Fibroblast of lung (primary cell): ENCODE results near the gene CFAP53. TPM values are rescaled to one million over a fixed set of nuclear protein-coding genes. Genes with fewer than 3 reads are reported as not detected.

Experiments used
- DNase-seq, 2 donors: peaks; one replicate each; pipeline versions ENCODE4 v3.0.0 to v3.0.0-alpha.2; 2010; ENCODE audit warnings: low read depth in 2 of 2
- H2AFZ ChIP-seq: 2 replicates; pipeline ENCODE4 v1.5.1; 2012; ENCODE audit warnings: low read length, control low read depth, inconsistent platforms
- H3K27ac ChIP-seq: 2 replicates; pipeline ENCODE4 v1.5.1; 2011; ENCODE audit warnings: low read length, control low read depth; ENCODE audit not compliant: insufficient read depth
- H3K27me3 ChIP-seq: 2 replicates; pipeline ENCODE4 v1.5.1; 2011; ENCODE audit warnings: mild to moderate bottlenecking, low read length; ENCODE audit not compliant: control insufficient read depth, insufficient read depth
- H3K36me3 ChIP-seq: 2 replicates; pipeline ENCODE4 v1.5.1; 2011; ENCODE audit warnings: low read length; ENCODE audit not compliant: control insufficient read depth, insufficient read depth
- H3K4me1 ChIP-seq: 2 replicates; pipeline ENCODE4 v1.5.1; 2011; ENCODE audit warnings: low read length; ENCODE audit not compliant: control insufficient read depth, insufficient read depth; ENCODE audit errors: extremely low read depth
- H3K4me2 ChIP-seq: 2 replicates; pipeline ENCODE4 v1.5.1; 2011; ENCODE audit warnings: low read length, control low read depth; ENCODE audit not compliant: insufficient read depth; ENCODE audit errors: extremely low read depth
- H3K4me3 ChIP-seq, 4 experiments: fragments of 200-600 bp in 1 of 4; sonication (generic) in 1 of 4; replicated peaks in 1 of 4; 2 replicates each; pipeline ENCODE4 v1.5.1; 2011 to 2016; ENCODE audit warnings: low read length in 4 of 4, low read depth in 3 of 4, mild to moderate bottlenecking in 3 of 4, control low read depth in 2 of 4, inconsistent platforms in 1 of 4, mixed read lengths in 1 of 4; ENCODE audit not compliant: insufficient read depth in 1 of 4; ENCODE audit errors: control extremely low read depth in 1 of 4
- H3K79me2 ChIP-seq: 2 replicates; pipeline ENCODE4 v1.5.1; 2012; ENCODE audit warnings: mild to moderate bottlenecking, low read length, inconsistent platforms; ENCODE audit not compliant: control insufficient read depth, insufficient read depth
- H3K9ac ChIP-seq: 2 replicates; pipeline ENCODE4 v1.5.1; 2011; ENCODE audit warnings: mild to moderate bottlenecking, low read length, control low read depth; ENCODE audit not compliant: insufficient read depth
- H3K9me3 ChIP-seq: 2 replicates; pipeline ENCODE4 v1.5.1; 2012; ENCODE audit warnings: low read depth, low read length; ENCODE audit not compliant: control insufficient read depth, insufficient read depth
- H4K20me1 ChIP-seq: 2 replicates; pipeline ENCODE4 v1.5.1; 2011; ENCODE audit warnings: low read length; ENCODE audit not compliant: control insufficient read depth, insufficient read depth; ENCODE audit errors: extremely low read depth
- EZH2 ChIP-seq: IDR thresholded peaks from 2 replicates; pipeline ENCODE4 v1.5.1; 2012; ENCODE audit warnings: low read length, control low read depth, mild to moderate bottlenecking; ENCODE audit errors: missing control alignments
- polyA plus RNA-seq, 2 donors: library from polyadenylated mRNA; depleted of rRNA in 1 of 2; stranded (reverse) in 1 of 2; unstranded in 1 of 2; fragments of >200 nt; gene quantifications; 2 replicates each; pipeline ENCODE4 v1.2.1, GENCODE V29; 2011 to 2012; ENCODE audit warnings: missing spikeins in 1 of 2
- total RNA-seq: library from RNA; depleted of rRNA; stranded (reverse); fragments of >200 nt; gene quantifications from 2 replicates; pipeline ENCODE4 v1.2.1, GENCODE V29; 2014
- TF ChIP-seq, protein P1 (sequence below), 2 donors: IDR thresholded peaks in 1 of 2; conservative IDR thresholded peaks in 1 of 2; 1 replicate in 1 of 2; 2 replicates in 1 of 2; pipeline ENCODE4 v1.5.1; 2011 to 2012; ENCODE audit warnings: low read length in 2 of 2, control low read depth in 1 of 2, inconsistent platforms in 1 of 2, low read depth in 1 of 2, mild to moderate bottlenecking in 1 of 2

CFAP53 gene
- total and polyA plus RNA-seq, 2 donors (not counting 1 experiment from before 2014, with no cell fraction given), result 0.11 to 0.99 TPM

DNA sequence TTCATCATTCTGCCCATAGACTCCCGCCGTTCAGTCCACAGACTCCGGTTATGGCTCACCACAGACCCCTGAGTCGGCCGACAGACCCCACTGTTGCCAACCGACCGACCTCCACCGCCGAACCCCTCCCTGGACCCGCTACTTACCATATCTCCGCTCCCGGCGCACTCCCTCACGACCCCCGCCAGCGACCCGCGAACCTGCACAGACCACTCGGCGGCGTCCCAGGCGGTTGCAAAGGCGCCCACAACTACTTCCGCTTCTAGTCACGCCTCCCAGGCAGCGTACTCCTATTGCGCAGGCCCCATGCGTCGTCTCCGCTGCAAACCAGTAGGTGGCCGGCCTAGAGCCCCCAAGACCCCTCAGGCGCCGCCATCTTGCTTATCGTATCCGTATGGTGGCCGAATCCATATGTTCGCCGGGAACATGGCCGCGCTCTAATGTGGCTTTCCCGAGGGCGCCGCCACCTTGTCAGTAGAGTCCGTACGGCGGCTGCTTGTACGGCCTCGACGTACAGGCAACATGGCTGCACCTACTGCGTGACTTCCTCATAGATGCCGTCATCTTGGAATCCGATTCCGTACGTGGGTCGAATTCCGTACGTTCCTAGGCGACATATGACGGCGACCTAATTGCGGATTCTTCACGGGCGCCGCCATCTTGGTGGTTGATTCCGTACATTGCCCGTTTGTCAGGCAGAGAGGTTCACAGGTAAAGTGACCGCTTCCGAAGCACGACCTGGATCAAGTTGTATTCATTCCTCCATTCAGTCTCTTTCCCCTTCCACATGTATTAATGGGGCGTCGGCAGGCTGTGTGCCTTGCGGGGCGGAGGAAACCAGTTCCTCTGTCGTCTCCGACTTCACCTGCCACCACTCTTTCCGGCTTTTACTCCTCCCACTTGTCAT is 21.4 kb upstream of the CFAP53 start, which contains the start of gene CXXC1:
TSS of gene CXXC1 (minus strand) at position 252 of the 907 bp plus-strand sequence. CDS start at position 149, 103 bp downstream.
- H3K27me3 ChIP-seq, result peaks cover 5% of the 10 kb centered on the region
- H2AFZ ChIP-seq, result peak within 1 kb of the TSS; percentile 97
- peak; percentile 100 for DNase-seq
- peak within 1 kb of the TSS; percentile 92 for H3K4me2 ChIP-seq
- H3K9ac ChIP-seq, result peak within 1 kb of the TSS; percentile 56
- H3K4me1 ChIP-seq, result peaks cover 3% of the 10 kb centered on the region
- H3K9me3 ChIP-seq, result no peaks in the 10 kb centered on the region
- peaks cover 13% of the 10 kb centered on the region for H3K79me2 ChIP-seq
- peaks cover 22% of the 10 kb centered on the region for H3K36me3 ChIP-seq
- peak within 1 kb of the TSS; percentile 70 to 93 (median 82) for H3K4me3 ChIP-seq
- no peak for TF ChIP-seq EZH2
- TF ChIP-seq, protein P1, sequence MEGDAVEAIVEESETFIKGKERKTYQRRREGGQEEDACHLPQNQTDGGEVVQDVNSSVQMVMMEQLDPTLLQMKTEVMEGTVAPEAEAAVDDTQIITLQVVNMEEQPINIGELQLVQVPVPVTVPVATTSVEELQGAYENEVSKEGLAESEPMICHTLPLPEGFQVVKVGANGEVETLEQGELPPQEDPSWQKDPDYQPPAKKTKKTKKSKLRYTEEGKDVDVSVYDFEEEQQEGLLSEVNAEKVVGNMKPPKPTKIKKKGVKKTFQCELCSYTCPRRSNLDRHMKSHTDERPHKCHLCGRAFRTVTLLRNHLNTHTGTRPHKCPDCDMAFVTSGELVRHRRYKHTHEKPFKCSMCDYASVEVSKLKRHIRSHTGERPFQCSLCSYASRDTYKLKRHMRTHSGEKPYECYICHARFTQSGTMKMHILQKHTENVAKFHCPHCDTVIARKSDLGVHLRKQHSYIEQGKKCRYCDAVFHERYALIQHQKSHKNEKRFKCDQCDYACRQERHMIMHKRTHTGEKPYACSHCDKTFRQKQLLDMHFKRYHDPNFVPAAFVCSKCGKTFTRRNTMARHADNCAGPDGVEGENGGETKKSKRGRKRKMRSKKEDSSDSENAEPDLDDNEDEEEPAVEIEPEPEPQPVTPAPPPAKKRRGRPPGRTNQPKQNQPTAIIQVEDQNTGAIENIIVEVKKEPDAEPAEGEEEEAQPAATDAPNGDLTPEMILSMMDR (conservative IDR thresholded peaks at IDR 0.05 in 1 of 2, IDR thresholded peaks at IDR 0.05 in 1 of 2; ENCODE audit: low read depth in 1 of 2, low read length in 2 of 2), result peak; percentile 41 to 56
- H3K27ac ChIP-seq, result peak within 1 kb of the TSS; percentile 80
- H4K20me1 ChIP-seq, result no peaks in the 10 kb centered on the region

DNA sequence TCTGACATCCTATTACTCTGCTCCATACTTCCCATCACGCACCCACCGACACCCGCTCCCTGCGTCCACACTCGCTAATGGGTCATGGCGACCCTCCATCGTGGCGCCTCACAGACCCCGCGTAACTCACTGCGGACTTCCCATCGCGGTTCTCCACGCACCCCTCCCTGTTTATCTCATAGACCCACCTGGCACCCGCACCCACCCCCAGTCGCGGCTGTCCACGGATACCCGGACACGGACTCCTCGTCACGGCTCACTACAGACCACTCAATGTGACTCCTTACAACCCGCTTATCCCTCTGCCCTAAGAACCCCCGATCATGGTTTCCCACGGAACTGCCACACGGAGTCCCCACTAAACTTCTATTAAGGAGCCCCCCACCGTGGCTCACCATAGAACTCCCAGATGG is 20.7 kb upstream of the CFAP53 start:
- Histone ChIP-seq H3K9me3 (no peaks in the 10 kb centered on the region), H3K27ac (peak overlapping the region; percentile 80), H3K4me3 (peak overlapping the region; percentile 70 to 93 (median 82)), H3K9ac (peak overlapping the region; percentile 56), H3K27me3 (peaks cover 5% of the 10 kb centered on the region), H3K4me1 (peaks cover 3% of the 10 kb centered on the region), H2AFZ (peak overlapping the region; percentile 72), H3K79me2 (peaks cover 13% of the 10 kb centered on the region), H3K36me3 (peaks cover 28% of the 10 kb centered on the region), H4K20me1 (no peaks in the 10 kb centered on the region), H3K4me2 (peak overlapping the region; percentile 92)
- TF ChIP-seq EZH2, result no peak
- TF ChIP-seq, protein P1 (conservative IDR thresholded peaks at IDR 0.05 in 1 of 2, IDR thresholded peaks at IDR 0.05 in 1 of 2; ENCODE audit: low read depth in 1 of 2, low read length in 2 of 2), result no peak
- no peak for DNase-seq

DNA sequence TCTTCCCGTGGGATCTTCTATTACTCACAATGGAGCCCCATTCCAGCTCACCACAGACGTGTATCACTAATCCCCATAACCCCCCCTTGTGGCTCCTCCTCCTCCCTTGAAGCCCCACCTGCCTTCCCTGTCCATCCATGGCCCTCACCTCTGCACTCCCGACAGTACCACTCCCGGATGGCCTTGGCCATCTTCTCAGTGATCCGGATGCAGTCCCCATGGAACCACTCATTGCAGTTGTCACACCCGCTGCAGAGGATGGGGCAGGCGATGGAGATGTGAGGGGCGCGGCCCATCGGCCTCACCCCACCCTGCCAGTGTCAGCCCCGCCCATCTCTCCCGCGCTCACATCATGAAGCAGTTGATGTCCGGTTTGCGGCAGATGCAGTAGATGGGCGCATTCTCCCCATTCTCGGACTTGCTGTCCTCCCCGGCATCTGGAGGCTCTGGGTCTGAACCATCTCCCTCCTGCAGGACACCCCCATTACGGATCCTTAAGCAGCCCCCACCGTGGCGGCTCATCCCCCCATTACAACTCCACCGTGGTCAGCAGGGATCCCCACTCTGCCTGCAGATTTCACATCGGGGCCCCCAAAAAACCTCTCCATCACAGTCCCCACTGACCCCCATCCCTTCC is 20.2 kb upstream of the CFAP53 start:
- Histone ChIP-seq H4K20me1 (no peaks in the 10 kb centered on the region), H3K27ac (peak overlapping the region; percentile 80)

More for the DNA sequence above, 20.2 kb upstream of the CFAP53 start:
- Histone ChIP-seq H3K4me3 (peak overlapping the region; percentile 70 to 93 (median 82)), H3K79me2 (peaks cover 13% of the 10 kb centered on the region), H3K36me3 (peaks cover 29% of the 10 kb centered on the region), H3K9me3 (no peaks in the 10 kb centered on the region), H3K4me1 (peaks cover 3% of the 10 kb centered on the region), H3K9ac (peak overlapping the region; percentile 56), H3K4me2 (peak overlapping the region; percentile 92), H3K27me3 (peaks cover 5% of the 10 kb centered on the region), H2AFZ (peak overlapping the region; percentile 42)
- peak in 1 of 2 donors; percentile 43 for DNase-seq
- no peak for TF ChIP-seq EZH2
